Endothelial cell of umbilical vein (primary cell): ENCODE results near the gene RASL10A. TPM values are rescaled to one million over a fixed set of nuclear protein-coding genes. Genes with fewer than 3 reads are reported as not detected.

Experiments used
- BruUV-seq: library from RNA; stranded (reverse); fragments of 400-500 nt; replicated peaks from 2 replicates; lab custom pipeline; 2021; lab: Mats Ljungman, UMichigan
- CTCF ChIA-PET: fragments of 300-600, 350-600 bp; sonication (Branson Sonifier 250); formaldehyde crosslinking; loops from one replicate; lab custom pipeline; 2021; ENCODE audit warnings: antibody characterized with exemption, inconsistent platforms; lab: Charles Lee
- POLR2A ChIA-PET: fragments of 300-600, 350-600 bp; sonication (Branson Sonifier 250); formaldehyde crosslinking; loops from one replicate; lab custom pipeline; 2021; ENCODE audit warnings: antibody characterized with exemption, inconsistent platforms; lab: Charles Lee
- DNase-seq: peaks from one replicate; pipeline ENCODE4 v3.0.0-alpha.2; 2011; ENCODE audit warnings: low read depth, low spot score
- FAIRE-seq: peaks from 2 replicates; lab custom pipeline; 2011; peaks lifted over from hg19 to GRCh38; lab: Jason Lieb, UNC
- H2AFZ ChIP-seq: 2 replicates; pipeline ENCODE4 v1.6.0; 2012; ENCODE audit warnings: low read depth, low read length, control low read depth, inconsistent platforms
- H3K27ac ChIP-seq: 2 replicates; pipeline ENCODE4 v1.5.1; 2011; ENCODE audit warnings: low read depth, mild to moderate bottlenecking, control low read depth, low read length, moderate library complexity; ENCODE audit not compliant: insufficient read depth
- H3K27me3 ChIP-seq, 2 experiments: 2 replicates each; pipeline versions ENCODE4 v1.6.0 to v1.6.1; 2011; ENCODE audit warnings: low read length in 2 of 2, mixed read lengths in 1 of 2; ENCODE audit not compliant: control insufficient read depth in 2 of 2, insufficient read depth in 2 of 2
- H3K36me3 ChIP-seq, 2 experiments: 2 replicates in 1 of 2; 3 replicates in 1 of 2; pipeline ENCODE4 v1.5.1; 2011; ENCODE audit warnings: low read length in 2 of 2, mild to moderate bottlenecking in 1 of 2, moderate library complexity in 1 of 2; ENCODE audit not compliant: control insufficient read depth in 2 of 2, insufficient read depth in 2 of 2; ENCODE audit errors: extremely low read depth in 1 of 2
- H3K4me1 ChIP-seq: 3 replicates; pipeline ENCODE4 v1.5.1; 2011; ENCODE audit warnings: mild to moderate bottlenecking, low read length; ENCODE audit not compliant: control insufficient read depth, insufficient read depth; ENCODE audit errors: extremely low read depth
- H3K4me2 ChIP-seq: 2 replicates; pipeline ENCODE4 v1.6.1; 2011; ENCODE audit warnings: low read length, control low read depth, mixed read lengths; ENCODE audit not compliant: insufficient read depth
- H3K4me3 ChIP-seq, 3 experiments: fragments of 200-600 bp in 1 of 3; sonication (generic), shearing (Covaris generic) in 1 of 3; replicated peaks in 1 of 3; 2 replicates each; pipeline ENCODE4 v1.5.1; 2011 to 2016; ENCODE audit warnings: control low read depth in 3 of 3, low read length in 3 of 3, mild to moderate bottlenecking in 2 of 3, inconsistent platforms in 1 of 3, low read depth in 1 of 3, moderate library complexity in 1 of 3; ENCODE audit not compliant: insufficient read depth in 1 of 3
- H3K79me2 ChIP-seq: 2 replicates; pipeline ENCODE4 v1.6.0; 2012; ENCODE audit warnings: low read length, inconsistent platforms; ENCODE audit not compliant: control insufficient read depth, insufficient read depth
- H3K9ac ChIP-seq: replicated peaks from 2 replicates; pipeline ENCODE3; 2011; ENCODE audit warnings: low read length, control low read depth; ENCODE audit not compliant: insufficient read depth; ENCODE audit errors: extremely low read depth
- H3K9me1 ChIP-seq: replicated peaks from 3 replicates; pipeline ENCODE4 v1.6.0; 2011; ENCODE audit warnings: mild to moderate bottlenecking, low read length; ENCODE audit not compliant: control insufficient read depth, insufficient read depth; ENCODE audit errors: extremely low read depth
- H3K9me3 ChIP-seq: replicated peaks from 2 replicates; pipeline ENCODE4 v1.5.1; 2012; ENCODE audit warnings: low read length, inconsistent platforms; ENCODE audit not compliant: control insufficient read depth, insufficient read depth
- H4K20me1 ChIP-seq: replicated peaks from 2 replicates; pipeline ENCODE3; 2011; ENCODE audit warnings: mild to moderate bottlenecking, low read length; ENCODE audit not compliant: control insufficient read depth, insufficient read depth; ENCODE audit errors: extremely low read depth
- CTCF ChIP-seq, 2 donors: IDR thresholded peaks; 1 replicate in 1 of 2; 2 replicates in 1 of 2; pipeline ENCODE4 v1.5.1; 2011; ENCODE audit warnings: low read length in 2 of 2, mild to moderate bottlenecking in 2 of 2, moderate library complexity in 2 of 2, control low read depth in 1 of 2, inconsistent platforms in 1 of 2, low read depth in 1 of 2; ENCODE audit not compliant: insufficient read depth in 1 of 2; ENCODE audit errors: extremely low read depth in 1 of 2
- EZH2 ChIP-seq: IDR thresholded peaks from 2 replicates; pipeline ENCODE4 v1.6.1; 2012; ENCODE audit warnings: borderline replicate concordance, low read depth, mild to moderate bottlenecking, moderate library complexity, low read length, inconsistent platforms; ENCODE audit not compliant: severe bottlenecking
- FOS ChIP-seq: IDR thresholded peaks from 2 replicates; pipeline ENCODE4 v1.6.1; 2011; ENCODE audit warnings: mild to moderate bottlenecking, low read length, moderate library complexity, borderline replicate concordance; ENCODE audit not compliant: insufficient read depth
- GATA2 ChIP-seq: IDR thresholded peaks from 2 replicates; pipeline ENCODE4 v1.7.0; 2011; ENCODE audit warnings: low read depth, mild to moderate bottlenecking, moderate library complexity, mixed read lengths, low read length; ENCODE audit not compliant: insufficient read length, insufficient read depth
- JUN ChIP-seq: IDR thresholded peaks from 2 replicates; pipeline ENCODE4 v1.6.1; 2011; ENCODE audit warnings: borderline replicate concordance, low read depth; ENCODE audit not compliant: insufficient read length, insufficient read depth
- MYC ChIP-seq: IDR thresholded peaks from one replicate; pipeline ENCODE4 v1.6.1; 2011; ENCODE audit warnings: mild to moderate bottlenecking, low read depth, low read length
- POLR2A ChIP-seq: IDR thresholded peaks from 2 replicates; pipeline ENCODE4 v1.6.1; 2012; ENCODE audit warnings: low read depth, mild to moderate bottlenecking, control low read depth, low read length
- POLR2AphosphoS5 ChIP-seq: IDR thresholded peaks from 2 replicates; pipeline ENCODE4 v1.6.1; 2012; ENCODE audit warnings: low read depth, mild to moderate bottlenecking, control low read depth, low read length, moderate library complexity; ENCODE audit not compliant: insufficient read depth
- dilution Hi-C: fragments of 300-500 bp; cut with MboI; formaldehyde crosslinking; loops from one replicate; pipeline ENCODE4 v1.15.0; 2019; ENCODE audit warnings: low sequenced_read_pairs; ENCODE audit not compliant: extremely low pct_ligation_motif_present
- intact Hi-C: fragments of 100-400 bp; cut with micrococcal nuclease; formaldehyde crosslinking; loops from one replicate; pipeline ENCODE4 v1.10.0; 2022
- polyA plus RNA-seq, 4 experiments: library from polyadenylated mRNA; depleted of rRNA in 3 of 4; stranded (reverse) in 3 of 4; unstranded in 1 of 4; fragments of >200 nt; gene quantifications; 2 replicates each; pipeline versions ENCODE4 v1.2.1 to v1.2.3, GENCODE V29; 2011 to 2012; ENCODE audit warnings: missing spikeins in 1 of 4
- total RNA-seq: library from RNA; stranded (reverse); gene quantifications from 2 replicates; pipeline ENCODE4 v1.2.3, GENCODE V29; 2021

RASL10A gene
- total and polyA plus RNA-seq, 2 donors (not counting 3 experiments of a cell fraction or from before 2014, with no cell fraction given): 1.1 to 1.9 TPM

GRCh38 chr22:29351891-29352290, 36.4 kb upstream of the RASL10A start:
- Histone ChIP-seq H3K4me3 (no peak overlapping the region), H4K20me1 (no peaks in the 10 kb centered on the region), H3K9ac (no peak overlapping the region), H3K4me1 (no peaks in the 10 kb centered on the region), H3K9me1 (no peaks in the 10 kb centered on the region), H3K4me2 (no peak overlapping the region), H3K9me3 (no peaks in the 10 kb centered on the region), H3K27me3 (no peaks in the 10 kb centered on the region), H3K36me3 (peaks cover 23 to 81% of the 10 kb centered on the region in 2 experiments), H3K79me2 (no peaks in the 10 kb centered on the region), H2AFZ (no peak overlapping the region), H3K27ac (no peak overlapping the region)
- no TSS peak for BruUV-seq
- no peak for FAIRE-seq
- DNase-seq: no peak
- TF ChIP-seq MYC (no peak), JUN (no peak), EZH2 (no peak), GATA2 (no peak), POLR2AphosphoS5 (no peak), POLR2A (no peak), FOS (no peak), CTCF (IDR thresholded peaks at IDR 0.05; ENCODE audit: extremely low read depth in 1 of 2, insufficient read depth in 1 of 2, low read depth in 1 of 2, low read length in 2 of 2) (no peak)
- dilution Hi-C loops (no loop called here), intact Hi-C loops (no loop called here)
- CTCF ChIA-PET: no interaction called here
- POLR2A ChIA-PET: no interaction called here
